ENCODE results near the gene SLC6A12. TPM values are rescaled to one million over a fixed set of nuclear protein-coding genes. Genes with fewer than 3 reads are reported as not detected.

SLC6A12 gene
- total RNA-seq, 1 experiment from 2014 or later, result 0.79 TPM

GRCh38 chr12:238736-239398 is 24.9 kb upstream of the SLC6A12 start:
- Mint-ChIP-seq H3K27ac (no peak overlapping the region), H3K9me3 (peaks cover 43% of the 10 kb centered on the region), H3K36me3 (peaks cover 27% of the 10 kb centered on the region), H3K27me3 (ENCODE audit: low read depth) (peaks cover 13% of the 10 kb centered on the region), H3K4me3 (no peak overlapping the region), H3K4me1 (no peaks in the 10 kb centered on the region)
- ATAC-seq, result no peak
- CTCF ChIA-PET, result interaction anchor here (0.9 kb wide), 1 partner anchor 308 kb away, joined by 3 read pairs; no protein-coding TSS in a partner anchor
- POLR2A ChIA-PET, result no interaction called here
- DNase-seq (ENCODE audit: low spot score), result no peak
- TF ChIP-seq FOXP1 (CRISPR knock-in tag; IDR thresholded peaks at IDR 0.05; ENCODE audit: borderline replicate concordance) (no peak), E2F4 (CRISPR knock-in tag; IDR thresholded peaks at IDR 0.05; ENCODE audit: borderline replicate concordance, low read depth) (no peak), SMAD4 (CRISPR knock-in tag; IDR thresholded peaks at IDR 0.05) (no peak), HMGXB4 (CRISPR knock-in tag; IDR thresholded peaks at IDR 0.05) (no peak), ZNF532 (CRISPR knock-in tag; IDR thresholded peaks at IDR 0.05; ENCODE audit: borderline replicate concordance) (no peak), ZBTB21 (CRISPR knock-in tag; IDR thresholded peaks at IDR 0.05; ENCODE audit: borderline replicate concordance) (no peak), AFF4 (CRISPR knock-in tag; IDR thresholded peaks at IDR 0.05; ENCODE audit: borderline replicate concordance) (no peak), E2F1 (CRISPR knock-in tag; IDR thresholded peaks at IDR 0.05) (no peak)

GRCh38 chr12:238116-238515 is 24.2 kb upstream of the SLC6A12 start:
- H3K4me3 Mint-ChIP-seq, result no peak overlapping the region
- no peak for ATAC-seq
- ChIA-PET POLR2A (no interaction called here), CTCF (no interaction called here)
- H3K4me1 Mint-ChIP-seq, result no peaks in the 10 kb centered on the region
- no peak for DNase-seq (ENCODE audit: low spot score)
- H3K27me3 Mint-ChIP-seq (ENCODE audit: low read depth), result peaks cover 13% of the 10 kb centered on the region
- peaks cover 27% of the 10 kb centered on the region for H3K36me3 Mint-ChIP-seq
- H3K27ac Mint-ChIP-seq, result no peak overlapping the region
- peaks cover 43% of the 10 kb centered on the region for H3K9me3 Mint-ChIP-seq
- no peak for TF ChIP-seq IRF2 (CRISPR knock-in tag; IDR thresholded peaks at IDR 0.05; ENCODE audit: borderline replicate concordance, low read depth)
- no peak for TF ChIP-seq CBFB (CRISPR knock-in tag; IDR thresholded peaks at IDR 0.05; ENCODE audit: low read depth)
- no peak for TF ChIP-seq ETV6 (CRISPR knock-in tag; IDR thresholded peaks at IDR 0.05)
- no peak for TF ChIP-seq ZMAT4 (CRISPR knock-in tag; IDR thresholded peaks at IDR 0.05)
- no peak for TF ChIP-seq OVOL2 (CRISPR knock-in tag; IDR thresholded peaks at IDR 0.05; ENCODE audit: borderline replicate concordance)
- TF ChIP-seq ZNF425 (CRISPR knock-in tag; conservative IDR thresholded peaks at IDR 0.05), result no peak
- no peak for TF ChIP-seq FOXJ3 (CRISPR knock-in tag; IDR thresholded peaks at IDR 0.05; ENCODE audit: borderline replicate concordance)
- no peak for TF ChIP-seq TCF7 (CRISPR knock-in tag; IDR thresholded peaks at IDR 0.05; ENCODE audit: low read depth)
- TF ChIP-seq EMX1 (CRISPR knock-in tag; IDR thresholded peaks at IDR 0.05), result no peak
